ENCODE measurements around the gene THADA.

GRCh38 chr2:43298500-43298899 is 297.3 kb downstream of the THADA start:
- TF ChIP-seq POLR2A (IDR thresholded peaks at IDR 0.05) (no peak), CTCF (IDR thresholded peaks at IDR 0.05) (no peak)
